ENCODE measurements around the gene NT5DC1. TPM values are rescaled to one million over a fixed set of nuclear protein-coding genes. Genes with fewer than 3 reads are reported as not detected.

NT5DC1 gene
- total and polyA plus RNA-seq, 2 donors (not counting 1 experiment from before 2014, with no cell fraction given) = 26.4 to 54.8 TPM

GRCh38 chr6:116072368-116072767 is 28.3 kb upstream of the NT5DC1 start:
- H4K20me1 ChIP-seq (ENCODE audit: control insufficient read depth, insufficient read depth, low read length, poor library complexity, severe bottlenecking) = no peaks in the 10 kb centered on the region
- Mint-ChIP-seq H3K4me1 (no peaks in the 10 kb centered on the region), H3K27ac (no peak overlapping the region), H3K9me3 (ENCODE audit: insufficient read depth) (no peaks in the 10 kb centered on the region), H3K27me3 (peaks cover 7% of the 10 kb centered on the region), H3K4me3 (no peak overlapping the region)
- no peaks in the 10 kb centered on the region for H3K79me2 ChIP-seq (ENCODE audit: control insufficient read depth, insufficient read depth, low read length)
- ChIA-PET CTCF (no interaction called here), POLR2A (no interaction called here)
- no CpG with 5 or more reads among the region's 1 CpG for WGBS (ENCODE audit: insufficient coverage)
- intact Hi-C loops (cut with micrococcal nuclease) = no loop called here
- H3K27ac ChIP-seq (ENCODE audit: low read length in 2 of 2) = no peak overlapping the region
- no peaks in the 10 kb centered on the region for H3K9me3 ChIP-seq (ENCODE audit: control extremely low read depth in 1 of 3, control insufficient read depth in 2 of 3, insufficient read depth in 1 of 3, low read length in 2 of 3)
- TF ChIP-seq EZH2 (IDR thresholded peaks at IDR 0.05; ENCODE audit: borderline replicate concordance, insufficient read depth, low read depth, low read length, poor library complexity, severe bottlenecking) = no peak
- no peak overlapping the region for H3K4me3 ChIP-seq (ENCODE audit: control extremely low read depth in 1 of 5, extremely low read depth in 1 of 5, insufficient read depth in 1 of 5, low read depth in 2 of 5, low read length in 4 of 5)
- peaks cover 0 to 3% (median 0%) of the 10 kb centered on the region in 4 experiments for H3K27me3 ChIP-seq (replicated peaks in 1 of 4; ENCODE audit: control extremely low read depth in 1 of 4, control insufficient read depth in 3 of 4, insufficient read depth in 4 of 4, low read length in 3 of 4)
- DNase-seq (no peak), ATAC-seq (ENCODE audit: low read depth) (no peak)
- H3K4me1 ChIP-seq (ENCODE audit: control insufficient read depth in 2 of 2, insufficient read depth in 2 of 2, low read length in 2 of 2) = peaks cover 0 to 3% of the 10 kb centered on the region in 2 donors
- no peak overlapping the region for H3K4me2 ChIP-seq (replicated peaks; ENCODE audit: low read depth, low read length, poor library complexity, severe bottlenecking)
- no peaks in the 10 kb centered on the region for H3K36me3 ChIP-seq (replicated peaks in 1 of 2; ENCODE audit: control extremely low read depth in 1 of 2, control insufficient read depth in 1 of 2, extremely low read depth in 1 of 2, insufficient read depth in 2 of 2, low read length in 1 of 2)
- H2AFZ ChIP-seq (ENCODE audit: insufficient read depth, low read depth, low read length, poor library complexity, severe bottlenecking) = no peak overlapping the region
- no peak overlapping the region for H3K9ac ChIP-seq (ENCODE audit: low read length)

GRCh38 chr6:116073765-116074440 is 26.8 kb upstream of the NT5DC1 start:
- Histone ChIP-seq H4K20me1 (ENCODE audit: control insufficient read depth, insufficient read depth, low read length, poor library complexity, severe bottlenecking) (no peaks in the 10 kb centered on the region), H3K4me3 (ENCODE audit: control extremely low read depth in 1 of 5, extremely low read depth in 1 of 5, insufficient read depth in 1 of 5, low read depth in 2 of 5, low read length in 4 of 5) (no peak overlapping the region), H3K79me2 (ENCODE audit: control insufficient read depth, insufficient read depth, low read length) (no peaks in the 10 kb centered on the region), H3K9me3 (ENCODE audit: control extremely low read depth in 1 of 3, control insufficient read depth in 2 of 3, insufficient read depth in 1 of 3, low read length in 2 of 3) (no peaks in the 10 kb centered on the region), H2AFZ (ENCODE audit: insufficient read depth, low read depth, low read length, poor library complexity, severe bottlenecking) (no peak overlapping the region), H3K27ac (ENCODE audit: low read length in 2 of 2) (no peak overlapping the region), H3K36me3 (replicated peaks in 1 of 2; ENCODE audit: control extremely low read depth in 1 of 2, control insufficient read depth in 1 of 2, extremely low read depth in 1 of 2, insufficient read depth in 2 of 2, low read length in 1 of 2) (no peaks in the 10 kb centered on the region), H3K4me2 (replicated peaks; ENCODE audit: low read depth, low read length, poor library complexity, severe bottlenecking) (no peak overlapping the region), H3K27me3 (replicated peaks in 1 of 4; ENCODE audit: control extremely low read depth in 1 of 4, control insufficient read depth in 3 of 4, insufficient read depth in 4 of 4, low read length in 3 of 4) (peaks cover 0 to 3% (median 0%) of the 10 kb centered on the region in 4 experiments), H3K4me1 (ENCODE audit: control insufficient read depth in 2 of 2, insufficient read depth in 2 of 2, low read length in 2 of 2) (peaks cover 0 to 3% of the 10 kb centered on the region in 2 donors), H3K9ac (ENCODE audit: low read length) (no peak overlapping the region)
- H3K4me1 Mint-ChIP-seq = no peaks in the 10 kb centered on the region
- no peak overlapping the region for H3K27ac Mint-ChIP-seq
- CTCF ChIA-PET = interaction anchor here (0.9 to 1.5 kb wide), 4 partner anchors 12 to 65 kb away, joined by 3 to 5 read pairs (median 4); no protein-coding TSS in a partner anchor
- peaks cover 12% of the 10 kb centered on the region for H3K27me3 Mint-ChIP-seq
- POLR2A ChIA-PET = no interaction called here
- TF ChIP-seq, protein P1, sequence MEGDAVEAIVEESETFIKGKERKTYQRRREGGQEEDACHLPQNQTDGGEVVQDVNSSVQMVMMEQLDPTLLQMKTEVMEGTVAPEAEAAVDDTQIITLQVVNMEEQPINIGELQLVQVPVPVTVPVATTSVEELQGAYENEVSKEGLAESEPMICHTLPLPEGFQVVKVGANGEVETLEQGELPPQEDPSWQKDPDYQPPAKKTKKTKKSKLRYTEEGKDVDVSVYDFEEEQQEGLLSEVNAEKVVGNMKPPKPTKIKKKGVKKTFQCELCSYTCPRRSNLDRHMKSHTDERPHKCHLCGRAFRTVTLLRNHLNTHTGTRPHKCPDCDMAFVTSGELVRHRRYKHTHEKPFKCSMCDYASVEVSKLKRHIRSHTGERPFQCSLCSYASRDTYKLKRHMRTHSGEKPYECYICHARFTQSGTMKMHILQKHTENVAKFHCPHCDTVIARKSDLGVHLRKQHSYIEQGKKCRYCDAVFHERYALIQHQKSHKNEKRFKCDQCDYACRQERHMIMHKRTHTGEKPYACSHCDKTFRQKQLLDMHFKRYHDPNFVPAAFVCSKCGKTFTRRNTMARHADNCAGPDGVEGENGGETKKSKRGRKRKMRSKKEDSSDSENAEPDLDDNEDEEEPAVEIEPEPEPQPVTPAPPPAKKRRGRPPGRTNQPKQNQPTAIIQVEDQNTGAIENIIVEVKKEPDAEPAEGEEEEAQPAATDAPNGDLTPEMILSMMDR (IDR thresholded peaks at IDR 0.05) = no peak
- no peak for TF ChIP-seq EZH2 (IDR thresholded peaks at IDR 0.05; ENCODE audit: borderline replicate concordance, insufficient read depth, low read depth, low read length, poor library complexity, severe bottlenecking)
- ATAC-seq (ENCODE audit: low read depth) (no peak), DNase-seq (no peak)
- no CpG with 5 or more reads among the region's 2 CpGs for WGBS (ENCODE audit: insufficient coverage)
- H3K9me3 Mint-ChIP-seq (ENCODE audit: insufficient read depth) = no peaks in the 10 kb centered on the region
- H3K4me3 Mint-ChIP-seq = no peak overlapping the region
- intact Hi-C loops (cut with micrococcal nuclease) = no loop called here
